Measurements from ENCODE around the gene WASF2. TPM values are rescaled to one million over a fixed set of nuclear protein-coding genes. Genes with fewer than 3 reads are reported as not detected.
A peak's percentile ranks its signal among the peaks of the same experiment; 100 is the strongest.

Gene WASF2
- total RNA-seq, 6 experiments from 2014 or later = 18.4 to 38.1 (median 26.5) TPM

- no peak for ATAC-seq
- peak overlapping the region; percentile 14 to 27 (median 14) for H3K4me3 ChIP-seq
- no peaks in the 10 kb centered on the region for H3K9me3 ChIP-seq
- no peaks in the 10 kb centered on the region for H3K4me1 ChIP-seq
- intact Hi-C loops (cut with DNase I) = no loop called here
- TF ChIP-seq POLR2A (IDR thresholded peaks at IDR 0.05) (no peak), CTCF (IDR thresholded peaks at IDR 0.05) (no peak)
- 77% methylated on average over 2 of the region's 11 CpGs for WGBS (ENCODE audit: insufficient coverage, low coverage, low lambda C conversion rate, missing lambda C conversion rate)
- no peaks in the 10 kb centered on the region for H3K27me3 ChIP-seq
- H3K27ac ChIP-seq = peak overlapping the region; percentile 40 to 68 (median 50)
- no peak for DNase-seq
- no peaks in the 10 kb centered on the region for H3K36me3 ChIP-seq
Observed at GRCh38 chr1:27372808-27373690, 116.9 kb downstream of the WASF2 start.

- no peak for ATAC-seq
- WGBS (ENCODE audit: insufficient coverage, low coverage, low lambda C conversion rate, missing lambda C conversion rate) = 77% methylated on average over 14 of the region's 19 CpGs
- H3K4me3 ChIP-seq = peak overlapping the region in 2 of 3 donors; percentile 4 to 14
Observed at GRCh38 chr1:27372022-27372807, 117.8 kb downstream of the WASF2 start.

GRCh38 chr1:27368869-27369582, 120.9 kb downstream of the WASF2 start:
- Histone ChIP-seq H3K27me3 (no peaks in the 10 kb centered on the region), H3K36me3 (no peaks in the 10 kb centered on the region), H3K27ac (no peak overlapping the region), H3K4me1 (peaks cover 0 to 22% (median 0%) of the 10 kb centered on the region in 4 donors), H3K4me3 (no peak overlapping the region), H3K9me3 (no peaks in the 10 kb centered on the region)
- intact Hi-C loops (cut with DNase I) = no loop called here
- ATAC-seq (no peak), DNase-seq (no peak)
- TF ChIP-seq POLR2A (IDR thresholded peaks at IDR 0.05) (no peak), CTCF (IDR thresholded peaks at IDR 0.05) (peak in 1 of 4 donors; percentile 5)
- 0% methylated on average over 1 of the region's 13 CpGs for WGBS (ENCODE audit: insufficient coverage, low coverage, low lambda C conversion rate, missing lambda C conversion rate)

More at GRCh38 chr1:27372022-27372807, 117.8 kb downstream of the WASF2 start:
- intact Hi-C loops (cut with DNase I) = no loop called here
- DNase-seq = no peak
- Histone ChIP-seq H3K27me3 (no peaks in the 10 kb centered on the region), H3K9me3 (no peaks in the 10 kb centered on the region), H3K27ac (no peak overlapping the region), H3K36me3 (no peaks in the 10 kb centered on the region), H3K4me1 (no peaks in the 10 kb centered on the region)
- no peak for TF ChIP-seq POLR2A (IDR thresholded peaks at IDR 0.05)
- no peak for TF ChIP-seq CTCF (IDR thresholded peaks at IDR 0.05)

- no peaks in the 10 kb centered on the region for H3K9me3 ChIP-seq
- ATAC-seq = no peak
- DNase-seq = no peak
- peaks cover 0 to 22% (median 0%) of the 10 kb centered on the region in 4 donors for H3K4me1 ChIP-seq
- no peaks in the 10 kb centered on the region for H3K27me3 ChIP-seq
- intact Hi-C loops (cut with DNase I) = no loop called here
- no peaks in the 10 kb centered on the region for H3K36me3 ChIP-seq
- 32% methylated on average over 4 of the region's 8 CpGs for WGBS (ENCODE audit: insufficient coverage, low coverage, low lambda C conversion rate, missing lambda C conversion rate)
- peak overlapping the region in 2 of 3 donors; percentile 50 to 96 for H3K27ac ChIP-seq
- H3K4me3 ChIP-seq = peak overlapping the region; percentile 56 to 74 (median 68)
- TF ChIP-seq POLR2A (IDR thresholded peaks at IDR 0.05) = no peak
- no peak for TF ChIP-seq CTCF (IDR thresholded peaks at IDR 0.05)
Observed at GRCh38 chr1:27367160-27367650, 122.8 kb downstream of the WASF2 start.

Measured in right lobe of liver (tissue), 6 donors.